HG02763 (cell line): ENCODE results near the gene LRG1.
"Not testable (repeated sequence)": the region's sequence is repeated elsewhere in the genome, so short reads cannot be mapped to it uniquely, and the experiment has no call there.

Experiments
- ATAC-seq: cut with Tn5 transposase; IDR thresholded peaks from one replicate; pipeline ENCODE4 v1.9.1; 2021; ENCODE audit warnings: mild to moderate bottlenecking, moderate library complexity; ENCODE audit not compliant: unreplicated experiment

Gene LRG1

GRCh38 chr19:4531562-4532165 is 8.2 kb downstream of the LRG1 start:
- ATAC-seq, result no peak

GRCh38 chr19:4529924-4530522 is 9.8 kb downstream of the LRG1 start:
- ATAC-seq, result no peak

GRCh38 chr19:4528843-4529242 is 11.0 kb downstream of the LRG1 start:
- no peak for ATAC-seq

GRCh38 chr19:4527377-4527776 is 12.5 kb downstream of the LRG1 start:
- not testable (repeated sequence) for ATAC-seq

GRCh38 chr19:4525563-4526002 is 14.3 kb downstream of the LRG1 start:
- ATAC-seq, result no peak

GRCh38 chr19:4524808-4525562 is 14.9 kb downstream of the LRG1 start:
- ATAC-seq, result no peak

GRCh38 chr19:4523306-4524110 is 16.3 kb downstream of the LRG1 start:
- no peak for ATAC-seq

GRCh38 chr19:4522291-4523002 is 17.4 kb downstream of the LRG1 start:
- no peak for ATAC-seq

- ATAC-seq, result no peak
Observed at GRCh38 chr19:4521888-4522242, 18.0 kb downstream of the LRG1 start.

GRCh38 chr19:4521170-4521887 is 18.5 kb downstream of the LRG1 start:
- no peak for ATAC-seq

- no peak for ATAC-seq
Observed at GRCh38 chr19:4519521-4520277, 20.1 kb downstream of the LRG1 start.

GRCh38 chr19:4519172-4519496 is 20.7 kb downstream of the LRG1 start:
- ATAC-seq, result no peak

GRCh38 chr19:4518345-4519171 is 21.3 kb downstream of the LRG1 start, which contains the start of gene PLIN4:
TSS of gene PLIN4 (minus strand) at chr19:4518486. CDS start at chr19:4518272, 214 bp downstream.
- ATAC-seq, result no peak

- ATAC-seq, result no peak
Observed at GRCh38 chr19:4517451-4518057, 22.3 kb downstream of the LRG1 start.

- ATAC-seq, result no peak
Observed at GRCh38 chr19:4516939-4517300, 22.9 kb downstream of the LRG1 start.

GRCh38 chr19:4516199-4516938 is 23.5 kb downstream of the LRG1 start:
- ATAC-seq, result no peak

- ATAC-seq, result no peak
Observed at GRCh38 chr19:4515732-4516131, 24.1 kb downstream of the LRG1 start.

GRCh38 chr19:4513248-4513647 is 26.6 kb downstream of the LRG1 start:
- ATAC-seq, result no peak
